ENCODE results near the gene UBXN11.

The UBXN11 gene

DNA sequence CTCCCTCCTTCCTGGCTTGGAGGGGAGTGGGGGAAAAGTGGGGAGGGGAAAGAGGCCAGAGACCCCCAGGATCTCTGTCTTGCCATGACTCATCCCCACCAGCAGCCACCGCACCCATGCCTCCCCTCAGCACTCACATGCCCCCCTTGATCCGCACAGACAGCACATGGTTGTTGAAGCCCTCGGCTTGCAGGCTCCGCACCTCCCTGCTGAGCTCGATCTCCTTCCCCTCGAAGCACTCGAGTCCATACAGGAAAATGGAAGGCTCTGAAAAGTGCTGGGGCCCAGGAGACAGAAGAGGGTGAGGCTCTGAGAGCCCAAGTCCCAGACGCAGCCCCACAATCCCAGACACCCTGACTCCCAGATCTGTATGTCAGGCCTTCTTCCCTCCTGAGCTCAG lies 22.2 kb upstream of the UBXN11 start:
- H3K4me2 ChIP-seq (ENCODE audit: insufficient read depth, low read length) = 0 out of 2 replicates have a peak overlapping the region, but pooled peaks have one; percentile 51
- H3K9me3 ChIP-seq (ENCODE audit: insufficient read depth, low read length, severe bottlenecking) = no peaks in the 10 kb centered on the region
- H3K79me2 ChIP-seq (ENCODE audit: insufficient read depth, low read length) = no peaks in the 10 kb centered on the region
- H4K20me1 ChIP-seq (ENCODE audit: insufficient read depth, low read length) = no peaks in the 10 kb centered on the region
- ATAC-seq (ENCODE audit: insufficient read depth, low read depth) = no peak
- DNase-seq = peak; percentile 14
- no peaks in the 10 kb centered on the region for H3K36me3 ChIP-seq (ENCODE audit: insufficient read depth, low read length)
- no peak for TF ChIP-seq EZH2 (IDR thresholded peaks at IDR 0.05; ENCODE audit: borderline replicate concordance, low read depth, low read length, severe bottlenecking)
- TF ChIP-seq CTCF (IDR thresholded peaks at IDR 0.05; ENCODE audit: borderline replicate concordance, extremely low read depth, low read length, poor library complexity, severe bottlenecking) = no peak
- H3K4me3 ChIP-seq (ENCODE audit: low read depth in 1 of 2, low read length in 2 of 2) = no peak overlapping the region
- peaks cover 3% of the 10 kb centered on the region for H3K27me3 ChIP-seq (ENCODE audit: insufficient read depth, low read length, poor library complexity)
- H3K4me1 ChIP-seq (ENCODE audit: insufficient read depth, low read length) = peaks cover 25% of the 10 kb centered on the region
- peak overlapping the region; percentile 84 for H2AFZ ChIP-seq (ENCODE audit: low read depth, low read length)
- H3K9ac ChIP-seq (ENCODE audit: low read depth, low read length) = peak overlapping the region; percentile 40
- peak overlapping the region; percentile 80 for H3K27ac ChIP-seq (ENCODE audit: low read length)

DNA sequence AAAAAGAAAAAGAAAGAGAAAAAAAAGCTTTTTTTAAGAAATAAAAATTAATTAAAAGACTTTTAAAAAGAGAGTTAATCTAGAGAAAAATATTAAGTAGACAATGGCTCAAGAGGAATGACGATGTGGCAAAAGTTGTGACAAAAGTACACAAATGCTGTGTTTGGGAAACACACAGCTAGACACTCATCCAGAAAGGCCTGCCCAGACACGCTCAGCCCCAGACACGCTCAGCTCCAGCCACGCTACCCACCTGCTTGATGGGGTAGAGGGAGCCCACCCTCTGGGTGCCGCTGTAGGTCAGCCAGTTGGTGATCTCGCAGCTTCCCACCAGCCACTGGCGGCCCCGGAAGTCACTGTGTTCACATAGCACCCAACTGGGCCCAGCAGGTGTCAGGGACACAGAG lies 21.5 kb upstream of the UBXN11 start:
- H3K79me2 ChIP-seq (ENCODE audit: insufficient read depth, low read length) = no peaks in the 10 kb centered on the region
- H3K9ac ChIP-seq (ENCODE audit: low read depth, low read length) = peak overlapping the region; percentile 40
- H3K4me1 ChIP-seq (ENCODE audit: insufficient read depth, low read length) = peaks cover 25% of the 10 kb centered on the region
- H3K9me3 ChIP-seq (ENCODE audit: insufficient read depth, low read length, severe bottlenecking) = no peaks in the 10 kb centered on the region
- H3K27ac ChIP-seq (ENCODE audit: low read length) = peak overlapping the region; percentile 80
- peak; percentile 83 for DNase-seq
- peaks cover 3% of the 10 kb centered on the region for H3K27me3 ChIP-seq (ENCODE audit: insufficient read depth, low read length, poor library complexity)
- no peaks in the 10 kb centered on the region for H4K20me1 ChIP-seq (ENCODE audit: insufficient read depth, low read length)
- peak overlapping the region; percentile 84 for H2AFZ ChIP-seq (ENCODE audit: low read depth, low read length)
- no peaks in the 10 kb centered on the region for H3K36me3 ChIP-seq (ENCODE audit: insufficient read depth, low read length)
- TF ChIP-seq CTCF (IDR thresholded peaks at IDR 0.05; ENCODE audit: borderline replicate concordance, extremely low read depth, low read length, poor library complexity, severe bottlenecking) (peak; percentile 79), EZH2 (IDR thresholded peaks at IDR 0.05; ENCODE audit: borderline replicate concordance, low read depth, low read length, severe bottlenecking) (no peak)
- H3K4me2 ChIP-seq (ENCODE audit: insufficient read depth, low read length) = peak overlapping the region; percentile 51
- peak; percentile 97 for ATAC-seq (ENCODE audit: insufficient read depth, low read depth)
- no peak overlapping the region for H3K4me3 ChIP-seq (ENCODE audit: low read depth in 1 of 2, low read length in 2 of 2)

GRCh38 chr1:26324550-26324949 lies 18.1 kb upstream of the UBXN11 start:
- no peak for DNase-seq
- Histone ChIP-seq H3K9ac (ENCODE audit: low read depth, low read length) (no peak overlapping the region), H3K9me3 (ENCODE audit: insufficient read depth, low read length, severe bottlenecking) (no peaks in the 10 kb centered on the region), H3K4me1 (ENCODE audit: insufficient read depth, low read length) (peaks cover 31% of the 10 kb centered on the region), H3K27me3 (ENCODE audit: insufficient read depth, low read length, poor library complexity) (no peaks in the 10 kb centered on the region), H2AFZ (ENCODE audit: low read depth, low read length) (no peak overlapping the region), H3K4me3 (ENCODE audit: low read depth in 1 of 2, low read length in 2 of 2) (no peak overlapping the region), H4K20me1 (ENCODE audit: insufficient read depth, low read length) (no peaks in the 10 kb centered on the region), H3K36me3 (ENCODE audit: insufficient read depth, low read length) (no peaks in the 10 kb centered on the region), H3K4me2 (ENCODE audit: insufficient read depth, low read length) (no peak overlapping the region), H3K79me2 (ENCODE audit: insufficient read depth, low read length) (no peaks in the 10 kb centered on the region), H3K27ac (ENCODE audit: low read length) (no peak overlapping the region)
- TF ChIP-seq EZH2 (IDR thresholded peaks at IDR 0.05; ENCODE audit: borderline replicate concordance, low read depth, low read length, severe bottlenecking) (no peak), CTCF (IDR thresholded peaks at IDR 0.05; ENCODE audit: borderline replicate concordance, extremely low read depth, low read length, poor library complexity, severe bottlenecking) (no peak)
- no peak for ATAC-seq (ENCODE audit: insufficient read depth, low read depth)

DNA sequence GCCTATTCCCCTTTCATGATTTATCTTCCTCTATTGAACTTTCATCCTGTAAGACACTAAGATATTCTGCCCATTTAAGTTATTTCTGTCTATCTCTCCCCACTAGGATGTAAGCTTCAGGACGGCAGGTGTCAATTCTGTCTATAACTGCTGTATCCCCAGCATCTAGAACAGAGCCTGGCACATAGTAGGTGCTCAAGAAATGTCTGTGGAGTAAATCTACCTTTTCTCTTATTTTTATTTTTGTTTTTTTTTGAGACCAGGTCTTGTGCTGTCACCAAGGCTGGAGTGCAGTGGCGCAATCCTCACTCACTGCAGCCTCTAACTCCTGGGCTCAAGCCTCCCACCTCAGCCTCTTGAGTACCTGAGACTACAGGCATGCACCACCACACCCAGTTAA lies 16.9 kb upstream of the UBXN11 start:
- Histone ChIP-seq H3K27me3 (ENCODE audit: insufficient read depth, low read length, poor library complexity) (no peaks in the 10 kb centered on the region), H2AFZ (ENCODE audit: low read depth, low read length) (no peak overlapping the region), H4K20me1 (ENCODE audit: insufficient read depth, low read length) (no peaks in the 10 kb centered on the region), H3K4me1 (ENCODE audit: insufficient read depth, low read length) (peaks cover 26% of the 10 kb centered on the region), H3K9ac (ENCODE audit: low read depth, low read length) (no peak overlapping the region), H3K9me3 (ENCODE audit: insufficient read depth, low read length, severe bottlenecking) (no peaks in the 10 kb centered on the region), H3K4me2 (ENCODE audit: insufficient read depth, low read length) (no peak overlapping the region), H3K4me3 (ENCODE audit: low read depth in 1 of 2, low read length in 2 of 2) (no peak overlapping the region), H3K79me2 (ENCODE audit: insufficient read depth, low read length) (no peaks in the 10 kb centered on the region), H3K27ac (ENCODE audit: low read length) (no peak overlapping the region), H3K36me3 (ENCODE audit: insufficient read depth, low read length) (no peaks in the 10 kb centered on the region)
- no peak for ATAC-seq (ENCODE audit: insufficient read depth, low read depth)
- no peak for DNase-seq
- no peak for TF ChIP-seq CTCF (IDR thresholded peaks at IDR 0.05; ENCODE audit: borderline replicate concordance, extremely low read depth, low read length, poor library complexity, severe bottlenecking)
- TF ChIP-seq EZH2 (IDR thresholded peaks at IDR 0.05; ENCODE audit: borderline replicate concordance, low read depth, low read length, severe bottlenecking) = no peak

Data from DND-41 (cell line).